Retinal pigment epithelial cell (primary cell): ENCODE data around the gene NKX1-1.

ENCODE experiments used
- DNase-seq: peaks from one replicate; pipeline ENCODE4 v3.0.0-alpha.2; 2010; ENCODE audit warnings: low read depth
- H3K4me3 ChIP-seq: 2 replicates; pipeline ENCODE4 v1.5.1; 2011; ENCODE audit warnings: mild to moderate bottlenecking, low read length, control low read depth, moderate library complexity
- TF ChIP-seq, protein P1 (sequence below): conservative IDR thresholded peaks from 2 replicates; pipeline ENCODE4 v1.5.1; 2011; ENCODE audit warnings: low read depth, low read length, control low read depth, inconsistent platforms

NKX1-1 gene

DNA sequence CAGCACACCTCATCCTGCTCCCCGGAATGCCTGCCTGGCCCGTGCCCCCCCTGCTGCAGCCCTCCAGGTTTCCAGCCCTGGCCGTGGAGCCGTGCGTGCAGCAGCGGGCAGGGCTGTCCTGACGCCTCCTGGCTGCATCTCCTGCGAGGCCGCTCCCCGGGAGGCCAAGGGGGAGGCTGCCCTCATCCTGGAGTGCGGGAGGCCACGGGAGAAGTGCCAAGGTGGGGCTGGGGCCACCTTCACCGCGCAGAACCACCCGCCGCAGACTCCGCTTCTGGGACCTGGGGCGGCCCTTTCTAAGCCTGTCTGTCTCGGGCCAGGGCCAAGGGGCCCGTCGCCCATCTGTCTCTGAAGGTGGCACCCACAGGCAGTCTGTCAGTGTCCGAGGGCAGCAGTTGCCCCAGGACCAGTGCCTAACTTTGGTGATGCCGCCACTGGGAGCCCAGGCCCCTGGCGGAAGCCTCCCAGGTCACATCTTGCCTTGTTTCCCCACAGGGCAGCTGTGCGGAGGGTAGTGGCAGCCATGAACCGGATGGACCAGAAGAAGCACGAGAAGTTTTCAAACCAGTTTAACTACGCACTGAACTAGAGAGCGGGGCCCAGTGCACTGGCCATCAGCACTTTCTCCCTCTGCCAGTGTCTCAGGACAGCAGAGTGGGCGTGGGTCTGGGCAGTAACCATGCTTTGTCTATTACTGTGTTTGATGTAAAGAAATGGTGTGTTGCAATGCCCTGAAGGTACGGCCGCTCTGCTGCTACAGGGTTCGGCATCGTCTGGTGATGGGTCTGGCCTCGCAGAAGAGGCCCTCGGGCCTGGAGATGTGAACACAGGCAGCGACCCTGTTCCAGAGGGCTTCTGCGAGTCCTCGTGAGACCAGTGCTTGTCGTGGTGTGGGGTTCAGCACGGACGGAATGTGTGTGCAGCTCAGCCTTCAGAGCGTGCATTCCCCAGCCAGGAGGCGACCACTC is 20.6 kb downstream of the NKX1-1 start:
- no peak overlapping the region for H3K4me3 ChIP-seq
- TF ChIP-seq, protein P1, sequence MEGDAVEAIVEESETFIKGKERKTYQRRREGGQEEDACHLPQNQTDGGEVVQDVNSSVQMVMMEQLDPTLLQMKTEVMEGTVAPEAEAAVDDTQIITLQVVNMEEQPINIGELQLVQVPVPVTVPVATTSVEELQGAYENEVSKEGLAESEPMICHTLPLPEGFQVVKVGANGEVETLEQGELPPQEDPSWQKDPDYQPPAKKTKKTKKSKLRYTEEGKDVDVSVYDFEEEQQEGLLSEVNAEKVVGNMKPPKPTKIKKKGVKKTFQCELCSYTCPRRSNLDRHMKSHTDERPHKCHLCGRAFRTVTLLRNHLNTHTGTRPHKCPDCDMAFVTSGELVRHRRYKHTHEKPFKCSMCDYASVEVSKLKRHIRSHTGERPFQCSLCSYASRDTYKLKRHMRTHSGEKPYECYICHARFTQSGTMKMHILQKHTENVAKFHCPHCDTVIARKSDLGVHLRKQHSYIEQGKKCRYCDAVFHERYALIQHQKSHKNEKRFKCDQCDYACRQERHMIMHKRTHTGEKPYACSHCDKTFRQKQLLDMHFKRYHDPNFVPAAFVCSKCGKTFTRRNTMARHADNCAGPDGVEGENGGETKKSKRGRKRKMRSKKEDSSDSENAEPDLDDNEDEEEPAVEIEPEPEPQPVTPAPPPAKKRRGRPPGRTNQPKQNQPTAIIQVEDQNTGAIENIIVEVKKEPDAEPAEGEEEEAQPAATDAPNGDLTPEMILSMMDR: no peak
- no peak for DNase-seq

DNA sequence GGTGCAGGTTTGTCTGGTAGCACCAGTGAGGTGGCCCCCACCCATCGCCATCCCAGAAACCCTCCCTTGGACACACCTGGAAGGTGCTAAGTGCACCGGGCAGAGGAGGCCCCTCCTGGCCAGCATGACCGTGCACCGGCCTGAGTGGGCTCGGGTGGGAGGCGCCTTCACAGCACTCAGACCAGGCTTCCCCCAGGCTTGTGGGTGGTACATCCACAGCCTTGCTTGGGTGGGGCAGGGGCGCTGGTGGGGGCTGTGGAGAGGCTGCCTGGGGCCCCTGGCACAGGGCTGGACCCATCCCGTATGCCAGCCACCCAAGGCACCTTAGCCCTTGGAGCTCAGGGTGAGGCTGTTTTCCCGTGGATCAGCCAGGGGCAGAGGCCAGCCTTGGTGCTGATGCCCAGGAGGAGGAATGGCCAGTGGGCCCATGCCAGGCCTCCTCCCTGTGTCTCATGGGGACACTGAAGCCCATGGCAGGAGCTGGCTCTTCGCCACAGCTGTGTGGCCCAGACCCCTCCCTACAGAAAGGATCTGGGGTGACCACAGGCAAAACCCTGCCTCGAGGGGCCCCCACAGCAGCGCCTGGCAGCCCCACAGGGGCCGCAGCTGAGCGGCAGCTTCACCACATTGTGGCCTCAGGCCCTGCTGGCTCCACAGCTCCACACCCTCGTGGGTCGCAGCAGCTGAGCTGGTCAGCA is 21.4 kb downstream of the NKX1-1 start:
- TF ChIP-seq, protein P1: no peak
- no peak overlapping the region for H3K4me3 ChIP-seq
- no peak for DNase-seq

DNA sequence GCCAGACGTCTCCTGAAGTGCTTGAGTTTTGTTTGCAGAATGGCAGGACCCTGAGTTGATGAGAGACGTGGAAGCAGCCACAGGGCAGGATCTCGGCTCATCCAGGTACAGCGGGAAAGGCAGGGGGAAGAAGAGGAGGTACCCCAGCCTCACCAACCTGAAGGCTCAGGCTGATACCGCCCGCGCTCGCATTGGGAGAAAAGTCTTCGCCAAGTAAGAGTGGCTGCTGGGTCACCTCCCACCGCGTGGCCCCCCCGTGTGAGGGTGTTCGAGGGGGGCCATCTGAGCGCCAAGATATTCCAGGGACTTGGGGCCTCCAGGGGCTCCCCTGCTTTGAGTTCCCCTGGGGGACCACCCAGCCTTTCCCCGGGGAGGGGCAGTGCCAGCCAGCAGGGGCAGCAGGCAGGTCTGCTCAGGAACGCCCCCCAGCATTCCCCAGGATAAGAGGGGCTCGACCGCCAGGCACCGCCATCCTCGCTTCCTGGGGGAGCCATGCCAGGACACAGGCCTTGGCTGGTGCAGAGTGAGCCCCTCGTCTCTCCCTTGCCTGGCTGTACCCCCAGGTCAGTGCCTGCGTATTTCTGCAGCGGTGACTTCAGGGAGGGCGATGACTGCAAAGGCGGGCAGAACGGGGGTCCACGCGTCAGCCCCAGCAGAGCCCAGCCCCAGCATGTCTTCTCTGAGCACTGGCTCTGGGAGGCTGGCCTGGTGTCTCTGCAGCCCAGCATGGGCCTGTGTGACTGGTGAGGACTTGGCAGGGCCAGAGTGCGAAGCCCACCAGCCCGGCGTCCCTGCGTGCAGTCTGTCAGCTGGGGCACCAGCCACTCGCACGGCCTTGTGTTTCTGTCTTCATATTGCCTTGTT is 22.3 kb downstream of the NKX1-1 start:
- H3K4me3 ChIP-seq: no peak overlapping the region
- TF ChIP-seq, protein P1: no peak
- no peak for DNase-seq

DNA sequence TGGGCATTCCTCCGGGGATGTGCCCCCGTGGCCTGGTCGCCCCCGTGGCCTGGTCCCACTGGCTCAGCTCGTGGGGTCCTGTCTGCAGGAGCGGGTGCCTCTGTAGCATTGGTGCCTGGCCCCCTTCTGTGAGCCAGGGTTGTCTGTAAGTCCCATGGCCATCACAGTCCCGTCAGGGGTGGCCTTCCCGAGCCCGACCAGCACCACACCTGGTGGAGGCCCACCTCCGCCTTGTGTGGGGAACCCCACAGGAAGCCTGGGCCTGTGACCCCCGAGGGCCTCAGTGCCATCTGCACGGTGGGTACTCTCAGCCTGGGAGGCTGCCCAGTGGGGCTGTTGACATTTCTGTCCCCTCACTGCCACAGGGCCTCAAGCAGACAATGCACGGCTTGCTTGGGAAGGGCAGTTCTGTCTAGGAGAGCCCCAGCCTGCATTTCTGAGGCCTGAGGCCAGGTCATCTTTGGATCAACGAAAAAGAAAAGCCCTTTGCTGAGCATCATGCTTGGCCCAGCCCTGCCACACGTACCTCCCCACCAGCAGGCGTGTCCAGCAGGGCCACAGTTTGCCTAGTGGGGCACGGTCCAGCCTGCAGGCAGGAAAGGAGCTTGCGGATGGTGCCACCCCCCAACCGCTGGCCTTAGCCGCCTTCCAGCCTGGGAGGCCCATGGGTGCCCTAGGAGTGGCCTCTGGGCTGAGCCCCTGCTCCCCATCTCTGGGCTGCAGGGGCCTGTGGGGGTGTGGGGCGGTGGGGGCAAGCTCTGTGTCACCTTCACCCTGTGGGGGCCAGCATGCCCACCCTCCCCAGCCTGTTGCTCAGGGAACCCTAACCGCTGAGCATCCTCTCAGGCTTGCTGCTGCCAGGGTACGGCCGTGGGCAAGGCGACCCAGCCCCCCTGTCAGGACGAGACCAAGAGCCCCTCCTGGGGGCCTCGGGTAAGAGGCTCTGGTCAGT is 23.2 kb downstream of the NKX1-1 start:
- H3K4me3 ChIP-seq: no peak overlapping the region
- TF ChIP-seq, protein P1: no peak
- DNase-seq: no peak

DNA sequence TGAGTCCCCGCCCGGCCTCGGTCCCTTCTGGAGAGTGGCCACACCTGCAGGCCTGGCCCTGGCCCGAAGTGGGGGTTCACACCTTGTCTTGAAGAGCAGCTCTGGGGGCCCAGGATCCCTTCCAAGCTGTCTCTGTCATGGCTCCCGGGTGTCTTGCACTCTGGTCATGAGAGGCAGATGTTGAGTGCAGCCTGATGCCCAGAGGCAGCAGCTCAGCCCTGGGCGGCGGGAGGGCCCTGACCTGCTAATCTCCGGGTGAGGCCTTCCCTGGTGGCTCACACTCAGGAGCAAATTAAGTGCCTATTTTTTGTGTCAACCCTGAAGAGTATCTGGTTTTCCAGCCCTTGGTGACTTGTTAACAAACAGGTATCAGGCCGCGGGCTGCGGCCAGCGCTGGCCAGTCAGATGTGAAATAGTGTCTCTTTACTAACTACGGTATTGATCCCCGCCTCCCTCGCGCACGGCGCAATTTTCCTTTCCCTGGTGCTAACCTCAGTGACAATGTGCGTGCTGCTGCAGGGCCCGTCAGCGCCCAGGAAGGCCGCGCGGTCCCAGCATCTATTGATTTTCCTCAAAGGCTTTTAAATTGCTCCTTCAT is 24.2 kb downstream of the NKX1-1 start:
- TF ChIP-seq, protein P1: no peak
- DNase-seq: no peak
- no peak overlapping the region for H3K4me3 ChIP-seq
